Activated CD4-positive, alpha-beta T cell treated with anti-CD3 and anti-CD28 coated beads, Interleukin-2, amount 10 ng/mL, durations not matched to agents 7 days and 5 days (primary cell): ENCODE measurements around the gene TYMP. TPM values are rescaled to one million over a fixed set of nuclear protein-coding genes. Genes with fewer than 3 reads are reported as not detected.

Source experiments
- CTCF ChIA-PET: fragments of 350-600 bp; sonication (Branson Sonifier 250); formaldehyde crosslinking; loops from one replicate; lab custom pipeline; 2021; ENCODE audit warnings: antibody characterized with exemption; lab: Charles Lee
- POLR2A ChIA-PET: fragments of 350-600 bp; sonication (Branson Sonifier 250); formaldehyde crosslinking; loops from one replicate; lab custom pipeline; 2021; ENCODE audit warnings: antibody characterized with exemption; lab: Charles Lee
- DNase-seq: peaks from one replicate; pipeline ENCODE4 v3.0.0-alpha.2; 2020
- H3K27ac Mint-ChIP-seq: one replicate; pipeline ENCODE4 v1.8.0; 2021; ENCODE audit warnings: mild to moderate bottlenecking, moderate library complexity, mixed read lengths
- H3K27me3 Mint-ChIP-seq: one replicate; pipeline ENCODE4 v1.8.0; 2021; ENCODE audit warnings: mixed read lengths
- H3K36me3 Mint-ChIP-seq: one replicate; pipeline ENCODE4 v1.8.0; 2021; ENCODE audit warnings: low read depth, mixed read lengths
- H3K4me1 Mint-ChIP-seq: one replicate; pipeline ENCODE4 v1.8.0; 2021; ENCODE audit warnings: mixed read lengths
- H3K4me3 Mint-ChIP-seq: one replicate; pipeline ENCODE4 v1.8.0; 2021; ENCODE audit warnings: mild to moderate bottlenecking, moderate library complexity, mixed read lengths
- H3K9me3 Mint-ChIP-seq: one replicate; pipeline ENCODE4 v1.8.0; 2021; ENCODE audit warnings: mixed read lengths
- total RNA-seq, 2 experiments: library from RNA; stranded (reverse); gene quantifications; one replicate each; pipeline ENCODE4 v1.2.3, GENCODE V29; 2021

TYMP gene
- total RNA-seq, 2 experiments from 2014 or later: 92.2 to 126 TPM

- H3K36me3 Mint-ChIP-seq: no peaks in the 10 kb centered on the region
- POLR2A ChIA-PET: no interaction called here
- H3K27ac Mint-ChIP-seq: no peak overlapping the region
- no peak for DNase-seq
- no peak overlapping the region for H3K4me3 Mint-ChIP-seq
- no peaks in the 10 kb centered on the region for H3K9me3 Mint-ChIP-seq
- peaks cover 24% of the 10 kb centered on the region for H3K4me1 Mint-ChIP-seq
- CTCF ChIA-PET: interaction anchor here (1.0 to 5.9 kb wide), 4 partner anchors 9 to 49 kb away, joined by 3 to 31 read pairs (median 4); partner anchors contain the start of gene KLHDC7B
- peaks cover 21% of the 10 kb centered on the region for H3K27me3 Mint-ChIP-seq
Observed at GRCh38 chr22:50560034-50560433, 30.2 kb upstream of the TYMP start.

GRCh38 chr22:50556703-50557102, 26.9 kb upstream of the TYMP start:
- H3K4me3 Mint-ChIP-seq: no peak overlapping the region
- H3K4me1 Mint-ChIP-seq: peaks cover 12% of the 10 kb centered on the region
- ChIA-PET CTCF (interaction anchor here (1.3 to 5.9 kb wide), 3 partner anchors 10 to 31 kb away, joined by 4 to 31 read pairs (median 5); partner anchors contain the start of genes KLHDC7B and SCO2), POLR2A (interaction anchor here (0.6 kb wide), 1 partner anchor 22 kb away, joined by 5 read pairs; no protein-coding TSS in a partner anchor)
- H3K27me3 Mint-ChIP-seq: peaks cover 15% of the 10 kb centered on the region
- no peak for DNase-seq
- H3K27ac Mint-ChIP-seq: no peak overlapping the region
- no peaks in the 10 kb centered on the region for H3K36me3 Mint-ChIP-seq
- no peaks in the 10 kb centered on the region for H3K9me3 Mint-ChIP-seq

- POLR2A ChIA-PET: no interaction called here
- no peaks in the 10 kb centered on the region for H3K9me3 Mint-ChIP-seq
- peaks cover 20% of the 10 kb centered on the region for H3K4me1 Mint-ChIP-seq
- DNase-seq: no peak
- H3K4me3 Mint-ChIP-seq: no peak overlapping the region
- peaks cover 6% of the 10 kb centered on the region for H3K36me3 Mint-ChIP-seq
- H3K27me3 Mint-ChIP-seq: peaks cover 6% of the 10 kb centered on the region
- CTCF ChIA-PET: interaction anchor here (1.8 to 5.8 kb wide), 2 partner anchors 8 to 10 kb away, joined by 5 to 30 read pairs; partner anchors contain the start of genes KLHDC7B and SYCE3
- no peak overlapping the region for H3K27ac Mint-ChIP-seq
Observed at GRCh38 chr22:50553310-50553709, 23.5 kb upstream of the TYMP start.

GRCh38 chr22:50551160-50551752, 21.4 kb upstream of the TYMP start:
- POLR2A ChIA-PET: interaction anchor here (0.6 kb wide), 1 partner anchor 11 kb away, joined by 4 read pairs; no protein-coding TSS in a partner anchor

GRCh38 chr22:50550395-50550794, 20.6 kb upstream of the TYMP start:
- Mint-ChIP-seq H3K27ac (peak overlapping the region; percentile 80), H3K4me3 (peak overlapping the region; percentile 69), H3K36me3 (peaks cover 6% of the 10 kb centered on the region), H3K4me1 (peaks cover 32% of the 10 kb centered on the region), H3K27me3 (peaks cover under 1% of the 10 kb centered on the region), H3K9me3 (no peaks in the 10 kb centered on the region)
- DNase-seq: no peak
- POLR2A ChIA-PET: no interaction called here
- CTCF ChIA-PET: interaction anchor here (1.1 to 5.8 kb wide), 4 partner anchors 10 to 25 kb away, joined by 3 to 31 read pairs (median 18); partner anchors contain the start of genes SCO2 and SYCE3

More at GRCh38 chr22:50551160-50551752, 21.4 kb upstream of the TYMP start:
- Mint-ChIP-seq H3K36me3 (peaks cover 6% of the 10 kb centered on the region), H3K27me3 (peaks cover 3% of the 10 kb centered on the region), H3K4me3 (no peak overlapping the region), H3K27ac (peak overlapping the region; percentile 50), H3K4me1 (peaks cover 24% of the 10 kb centered on the region), H3K9me3 (no peaks in the 10 kb centered on the region)
- CTCF ChIA-PET: interaction anchor here (1.1 to 5.8 kb wide), 5 partner anchors 9 to 26 kb away, joined by 3 to 31 read pairs (median 7); partner anchors contain the start of genes SCO2 and SYCE3
- DNase-seq: no peak

GRCh38 chr22:50548921-50549790, 19.3 kb upstream of the TYMP start:
- peaks cover 45% of the 10 kb centered on the region for H3K4me1 Mint-ChIP-seq
- peak overlapping the region; percentile 87 for H3K27ac Mint-ChIP-seq
- no peak for DNase-seq
- POLR2A ChIA-PET: interaction anchor here (0.6 to 1.1 kb wide), 3 partner anchors 10 to 72 kb away, joined by 3 to 6 read pairs (median 3); no protein-coding TSS in a partner anchor
- peak overlapping the region; percentile 75 for H3K4me3 Mint-ChIP-seq
- no peaks in the 10 kb centered on the region for H3K27me3 Mint-ChIP-seq
- CTCF ChIA-PET: interaction anchor here (0.9 to 5.8 kb wide), 8 partner anchors 10 to 76 kb away, joined by 3 to 64 read pairs (median 18); partner anchors contain the start of genes SCO2 and SYCE3
- no peaks in the 10 kb centered on the region for H3K9me3 Mint-ChIP-seq
- peaks cover 6% of the 10 kb centered on the region for H3K36me3 Mint-ChIP-seq

- CTCF ChIA-PET: interaction anchor here (0.9 to 5.0 kb wide), 11 partner anchors 9 to 75 kb away, joined by 3 to 64 read pairs (median 4); partner anchors contain the start of genes SCO2, SYCE3 and TYMP
- peaks cover 6% of the 10 kb centered on the region for H3K36me3 Mint-ChIP-seq
Observed at GRCh38 chr22:50548040-50548920, 18.5 kb upstream of the TYMP start.

GRCh38 chr22:50547263-50547985, 17.6 kb upstream of the TYMP start:
- Mint-ChIP-seq H3K4me1 (peaks cover 48% of the 10 kb centered on the region), H3K27me3 (no peaks in the 10 kb centered on the region), H3K36me3 (peaks cover 9% of the 10 kb centered on the region), H3K4me3 (peak overlapping the region; percentile 67), H3K9me3 (no peaks in the 10 kb centered on the region), H3K27ac (peak overlapping the region; percentile 85)
- CTCF ChIA-PET: interaction anchor here (1.1 to 5.0 kb wide), 9 partner anchors 8 to 74 kb away, joined by 3 to 64 read pairs (median 5); partner anchors contain the start of genes SCO2, SYCE3 and TYMP
- DNase-seq: no peak
- POLR2A ChIA-PET: interaction anchor here (0.6 to 1.7 kb wide), 4 partner anchors 17 to 73 kb away, joined by 3 to 6 read pairs (median 3); partner anchors contain the start of genes SCO2 and TYMP

More at GRCh38 chr22:50548040-50548920, 18.5 kb upstream of the TYMP start:
- H3K27ac Mint-ChIP-seq: peak overlapping the region; percentile 94
- H3K4me3 Mint-ChIP-seq: peak overlapping the region; percentile 71
- no peaks in the 10 kb centered on the region for H3K9me3 Mint-ChIP-seq
- H3K4me1 Mint-ChIP-seq: peaks cover 45% of the 10 kb centered on the region
- POLR2A ChIA-PET: interaction anchor here (0.6 to 1.7 kb wide), 6 partner anchors 9 to 72 kb away, joined by 3 to 6 read pairs (median 3); partner anchors contain the start of genes SCO2 and TYMP
- H3K27me3 Mint-ChIP-seq: no peaks in the 10 kb centered on the region
- peak; percentile 63 for DNase-seq

- Mint-ChIP-seq H3K4me3 (peak overlapping the region; percentile 63), H3K9me3 (no peaks in the 10 kb centered on the region), H3K27ac (peak overlapping the region; percentile 92), H3K36me3 (peaks cover 15% of the 10 kb centered on the region), H3K4me1 (peaks cover 54% of the 10 kb centered on the region), H3K27me3 (no peaks in the 10 kb centered on the region)
- POLR2A ChIA-PET: interaction anchor here (0.6 to 1.7 kb wide), 4 partner anchors 21 to 74 kb away, joined by 3 to 6 read pairs (median 4); partner anchors contain the start of gene SCO2
- CTCF ChIA-PET: interaction anchor here (1.0 to 5.0 kb wide), 6 partner anchors 12 to 29 kb away, joined by 3 to 64 read pairs (median 15); partner anchors contain the start of genes SCO2, SYCE3 and TYMP
- DNase-seq: no peak
Observed at GRCh38 chr22:50546326-50547262, 16.8 kb upstream of the TYMP start.
